ENCODE results near the gene OR1F1.
A peak's percentile ranks its signal among the peaks of the same experiment; 100 is the strongest.
"Not testable (repeated sequence)": the region's sequence is repeated elsewhere in the genome, so short reads cannot be mapped to it uniquely, and the experiment has no call there.

Gene OR1F1

DNA sequence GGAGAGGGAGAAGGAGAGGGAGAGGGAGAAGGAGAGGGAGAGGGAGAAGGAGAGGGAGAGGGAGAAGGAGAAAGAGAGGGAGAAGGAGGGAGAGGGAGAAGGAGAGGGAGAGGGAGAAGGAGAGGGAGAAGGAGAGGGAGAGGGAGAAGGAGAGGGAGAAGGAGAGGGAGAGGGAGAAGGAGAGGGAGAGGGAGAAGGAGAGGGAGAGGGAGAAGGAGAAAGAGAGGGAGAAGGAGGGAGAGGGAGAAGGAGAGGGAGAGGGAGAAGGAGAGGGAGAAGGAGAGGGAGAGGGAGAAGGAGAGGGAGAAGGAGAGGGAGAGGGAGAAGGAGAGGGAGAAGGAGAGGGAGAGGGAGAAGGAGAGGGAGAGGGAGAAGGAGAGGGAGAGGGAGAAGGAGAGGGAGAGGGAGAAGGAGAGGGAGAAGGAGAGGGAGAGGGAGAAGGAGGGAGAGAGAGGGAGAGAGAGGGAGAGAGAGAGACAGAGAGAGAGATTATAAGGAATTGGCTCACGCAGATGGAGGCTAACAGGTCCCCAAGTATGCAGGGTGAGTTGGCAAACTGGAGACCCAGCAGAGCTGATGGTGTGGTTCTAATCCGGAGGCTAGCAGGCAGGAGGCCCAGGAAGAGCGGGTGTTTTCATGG lies 9.8 kb downstream of the OR1F1 start:
- H3K27ac Mint-ChIP-seq, ATAC-seq, H3K36me3 Mint-ChIP-seq, H3K4me3 Mint-ChIP-seq, H3K4me1 Mint-ChIP-seq, H3K9me3 Mint-ChIP-seq: not testable (repeated sequence)
- peaks cover 52% of the 10 kb centered on the region for H3K27me3 Mint-ChIP-seq

DNA sequence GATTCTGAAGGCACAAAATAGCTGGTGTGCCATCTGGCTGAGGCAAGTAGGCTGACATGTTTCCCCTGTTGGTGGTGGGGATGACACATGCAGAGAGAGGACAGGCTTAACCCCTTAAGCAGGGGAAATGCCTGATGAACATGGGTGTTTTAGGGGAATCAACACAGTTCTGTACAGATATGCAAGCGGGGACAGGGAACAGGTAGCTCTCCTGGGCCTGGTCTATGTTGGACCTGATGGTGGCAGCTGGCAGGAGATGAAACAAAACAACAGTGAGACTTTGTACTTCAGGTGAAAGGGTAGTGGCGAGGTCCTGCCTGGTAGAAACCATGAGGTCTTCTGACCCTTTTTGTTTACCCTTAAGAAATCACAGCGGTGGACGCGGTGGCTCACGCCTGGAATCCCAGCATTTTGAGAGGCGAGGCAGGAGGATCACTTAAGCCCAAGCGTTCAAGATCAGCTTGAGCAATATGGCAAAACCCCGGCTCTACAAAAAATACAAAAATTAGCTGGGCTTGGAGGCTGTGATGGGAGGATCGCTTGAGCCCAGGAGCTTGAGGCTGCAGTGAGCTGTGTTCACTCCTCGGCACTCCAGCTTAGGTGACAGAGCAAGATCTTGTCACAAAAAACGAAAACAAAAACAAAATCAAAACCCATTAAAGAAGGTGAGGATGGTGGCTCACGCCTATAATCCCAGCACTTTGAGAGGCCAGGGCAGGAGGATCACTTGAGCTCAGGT lies 10.5 kb downstream of the OR1F1 start:
- no peaks in the 10 kb centered on the region for H3K4me1 Mint-ChIP-seq
- H3K27me3 Mint-ChIP-seq: peaks cover 45% of the 10 kb centered on the region
- ATAC-seq: no peak
- H3K27ac Mint-ChIP-seq: no peak overlapping the region
- no peaks in the 10 kb centered on the region for H3K36me3 Mint-ChIP-seq
- peaks cover 2% of the 10 kb centered on the region for H3K9me3 Mint-ChIP-seq
- no peak overlapping the region for H3K4me3 Mint-ChIP-seq

DNA sequence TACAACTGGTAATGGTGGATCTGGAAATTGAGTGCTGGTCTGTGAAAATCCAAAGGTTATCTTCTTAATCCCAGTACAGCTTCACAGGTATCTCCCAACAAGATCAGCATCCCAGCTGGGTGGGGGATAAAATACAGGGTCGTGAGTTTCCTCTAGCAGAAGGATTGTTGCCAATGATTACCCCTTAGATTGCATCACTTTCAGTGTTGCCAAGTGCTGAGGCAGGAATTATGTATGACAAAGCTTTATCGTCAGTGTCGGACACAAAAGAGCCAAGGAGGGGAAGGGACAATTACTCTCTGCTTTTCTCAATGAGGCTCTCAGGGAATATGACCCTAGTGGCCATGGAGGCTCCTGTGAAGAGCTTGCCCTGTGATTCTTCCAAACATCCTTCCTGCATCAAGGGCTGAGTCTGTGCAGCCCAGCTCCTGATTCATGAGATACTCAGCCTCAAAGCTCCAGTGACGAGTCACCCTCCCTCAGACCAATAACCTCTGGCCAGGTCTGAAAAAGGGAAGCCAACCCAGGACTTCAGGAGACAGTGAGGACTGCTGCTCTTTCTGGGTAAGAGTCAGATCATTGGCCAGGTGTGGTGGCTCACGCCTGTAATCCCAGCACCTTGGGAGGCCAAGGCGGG lies 15.0 kb downstream of the OR1F1 start:
- H3K4me1 Mint-ChIP-seq: no peaks in the 10 kb centered on the region
- H3K36me3 Mint-ChIP-seq: peaks cover 13% of the 10 kb centered on the region
- H3K4me3 Mint-ChIP-seq: no peak overlapping the region
- H3K27ac Mint-ChIP-seq: no peak overlapping the region
- H3K27me3 Mint-ChIP-seq: peaks cover 33% of the 10 kb centered on the region
- H3K9me3 Mint-ChIP-seq: peaks cover 16% of the 10 kb centered on the region
- ATAC-seq: no peak

DNA sequence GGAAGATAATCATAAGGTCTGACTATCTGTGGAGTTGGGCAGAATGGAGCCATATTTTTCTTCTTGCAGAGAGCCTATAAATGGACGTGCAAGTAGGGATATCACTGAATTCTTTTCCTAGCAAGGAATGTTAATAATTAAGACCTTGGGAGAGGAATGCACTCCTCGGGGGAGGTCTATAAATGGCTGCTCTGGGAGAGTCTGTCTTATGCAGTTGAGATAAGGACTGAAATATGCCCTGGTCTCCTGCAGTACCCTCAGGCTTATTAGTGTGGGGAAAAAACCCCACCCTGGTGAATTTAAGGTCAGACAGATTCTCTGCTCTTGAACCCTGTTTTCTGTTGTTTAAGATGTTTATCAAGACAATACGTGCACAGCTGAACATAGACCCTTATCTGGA lies 17.9 kb downstream of the OR1F1 start:
- not testable (repeated sequence) for H3K4me1 Mint-ChIP-seq, ATAC-seq, H3K4me3 Mint-ChIP-seq, H3K27ac Mint-ChIP-seq
- H3K9me3 Mint-ChIP-seq: peaks cover 22% of the 10 kb centered on the region
- H3K27me3 Mint-ChIP-seq: peaks cover 40% of the 10 kb centered on the region
- H3K36me3 Mint-ChIP-seq: peaks cover 13% of the 10 kb centered on the region

DNA sequence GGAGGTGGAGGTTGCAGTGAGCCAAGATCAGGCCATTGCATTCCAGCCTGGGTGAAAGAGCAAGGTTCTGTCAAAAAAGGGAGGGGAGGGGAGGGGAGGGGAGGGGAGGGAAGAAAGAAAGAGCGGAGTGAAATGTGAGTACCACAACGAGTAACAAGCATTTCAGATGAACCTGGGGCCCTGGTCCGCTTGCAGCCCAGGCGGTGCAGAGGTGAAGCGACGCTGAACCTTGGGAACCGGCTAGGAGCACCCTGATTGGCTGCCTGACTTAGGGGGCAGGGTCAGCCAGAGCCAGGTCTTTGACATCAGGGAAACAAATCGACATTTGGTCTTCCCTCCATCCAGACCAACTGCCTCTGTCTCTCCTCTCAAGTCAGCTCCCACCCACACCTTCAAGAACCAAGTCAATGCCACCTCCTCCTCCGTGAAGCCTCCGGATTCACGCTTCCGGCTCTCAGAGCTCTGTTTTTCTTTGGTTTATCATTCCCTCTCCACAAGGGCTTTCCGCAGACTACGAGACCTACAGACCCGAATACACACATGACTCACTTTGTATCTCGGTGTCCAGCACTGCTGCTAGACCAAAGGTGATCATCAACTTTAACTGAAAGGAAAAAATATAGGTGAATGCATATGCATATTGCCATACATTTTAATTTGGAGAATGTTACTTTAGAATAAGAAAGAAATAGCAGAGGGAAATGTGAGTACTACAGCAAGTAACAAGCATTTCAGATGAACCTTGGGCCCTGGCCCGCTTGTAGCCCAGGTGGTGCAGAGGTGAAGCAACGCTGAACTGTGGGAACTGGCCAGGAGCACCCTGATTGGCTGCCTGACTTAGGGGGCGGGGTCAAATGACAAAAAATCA lies 19.3 kb downstream of the OR1F1 start:
- ATAC-seq: no peak
- peaks cover 53% of the 10 kb centered on the region for H3K27me3 Mint-ChIP-seq
- H3K27ac Mint-ChIP-seq: no peak overlapping the region

DNA sequence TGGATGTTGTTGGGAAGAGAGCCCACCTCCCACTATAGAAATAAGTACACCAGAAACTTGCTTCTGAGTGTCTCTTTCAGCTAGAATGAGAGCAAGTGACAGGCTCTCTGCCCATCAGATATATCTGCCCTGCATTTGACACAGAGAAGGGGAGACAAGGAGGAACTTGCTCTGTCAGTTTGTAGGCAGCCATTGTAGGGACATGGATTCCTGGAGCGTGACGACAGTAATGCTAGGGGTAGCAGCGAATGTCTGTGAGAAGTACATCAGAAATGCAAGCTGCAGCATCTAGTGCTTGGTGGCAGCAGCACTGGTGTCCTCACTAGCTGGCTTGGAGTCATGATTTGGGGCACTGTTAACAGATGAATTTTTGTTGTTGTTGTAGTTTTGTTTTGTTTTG lies 24.0 kb downstream of the OR1F1 start:
- Mint-ChIP-seq H3K36me3 (peaks cover 12% of the 10 kb centered on the region), H3K27ac (no peak overlapping the region), H3K4me3 (no peak overlapping the region)

More for the DNA sequence above, 19.3 kb downstream of the OR1F1 start:
- H3K4me1 Mint-ChIP-seq: no peaks in the 10 kb centered on the region
- peaks cover 22% of the 10 kb centered on the region for H3K9me3 Mint-ChIP-seq
- peaks cover 13% of the 10 kb centered on the region for H3K36me3 Mint-ChIP-seq
- H3K4me3 Mint-ChIP-seq: no peak overlapping the region

DNA sequence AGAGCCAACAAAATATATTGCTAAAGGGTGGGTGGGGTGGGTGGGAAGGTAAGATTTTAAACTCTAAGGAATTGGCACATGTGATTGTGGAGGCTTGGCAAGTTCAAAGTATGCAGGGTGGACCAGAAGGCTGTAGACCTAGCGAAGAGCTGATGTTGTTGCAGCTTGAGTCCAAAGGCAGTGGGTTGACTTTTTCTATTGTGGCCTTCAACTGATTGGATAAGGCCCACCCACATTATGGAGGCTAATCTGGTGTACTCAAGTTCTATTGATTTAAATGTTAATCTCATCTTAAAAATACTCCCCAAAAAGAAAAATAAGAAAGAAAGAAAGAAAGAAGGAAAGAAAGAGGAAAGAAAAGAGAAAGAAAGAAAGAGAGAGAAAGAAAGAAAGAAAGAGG lies 24.6 kb downstream of the OR1F1 start:
- ATAC-seq: no peak
- peaks cover 7% of the 10 kb centered on the region for H3K36me3 Mint-ChIP-seq
- H3K9me3 Mint-ChIP-seq: peaks cover 24% of the 10 kb centered on the region
- H3K4me3 Mint-ChIP-seq: no peak overlapping the region
- H3K27ac Mint-ChIP-seq: peak overlapping the region; percentile 55
- peaks cover 22% of the 10 kb centered on the region for H3K4me1 Mint-ChIP-seq
- peaks cover 47% of the 10 kb centered on the region for H3K27me3 Mint-ChIP-seq

More for the DNA sequence above, 24.0 kb downstream of the OR1F1 start:
- Mint-ChIP-seq H3K4me1 (peaks cover 22% of the 10 kb centered on the region), H3K27me3 (peaks cover 47% of the 10 kb centered on the region), H3K9me3 (peaks cover 27% of the 10 kb centered on the region)
- ATAC-seq: no peak

DNA sequence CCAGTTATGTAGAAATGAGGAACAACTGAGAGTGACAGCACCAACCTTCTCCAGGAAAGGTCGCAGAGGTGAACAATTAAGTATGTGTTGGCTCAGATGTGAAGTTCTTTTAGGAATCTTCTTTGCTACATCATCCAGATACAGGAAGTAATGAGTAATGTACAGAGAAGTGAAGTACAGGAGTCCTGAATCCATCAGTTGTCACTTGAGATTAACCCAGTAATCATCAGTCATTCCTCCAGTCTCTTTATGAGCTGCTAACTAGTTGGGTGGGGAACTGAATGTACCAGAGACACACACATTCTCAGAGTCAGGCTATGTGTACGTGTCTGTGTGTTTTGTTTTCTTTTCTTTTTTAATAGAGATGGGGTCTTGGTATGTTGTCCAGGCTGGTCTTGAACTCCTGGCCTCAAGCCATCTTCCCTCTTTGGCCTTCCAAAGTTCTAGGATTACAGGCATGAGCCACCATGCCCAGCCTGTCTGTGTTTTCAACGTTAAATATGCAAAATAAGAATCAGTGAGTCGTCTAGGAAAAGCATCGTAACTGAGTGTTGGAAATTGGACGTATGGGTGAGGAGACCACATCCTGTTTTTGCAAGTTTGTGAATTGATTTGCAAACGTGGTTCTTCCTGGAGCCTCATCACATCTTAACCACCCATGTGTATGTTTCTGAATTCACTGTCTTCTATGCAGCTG lies 27.0 kb downstream of the OR1F1 start:
- peak; percentile 66 for ATAC-seq
- Mint-ChIP-seq H3K9me3 (peaks cover 22% of the 10 kb centered on the region), H3K36me3 (peaks cover 11% of the 10 kb centered on the region), H3K27me3 (peaks cover 31% of the 10 kb centered on the region), H3K4me3 (no peak overlapping the region), H3K4me1 (peaks cover 22% of the 10 kb centered on the region), H3K27ac (peak overlapping the region; percentile 0)

DNA sequence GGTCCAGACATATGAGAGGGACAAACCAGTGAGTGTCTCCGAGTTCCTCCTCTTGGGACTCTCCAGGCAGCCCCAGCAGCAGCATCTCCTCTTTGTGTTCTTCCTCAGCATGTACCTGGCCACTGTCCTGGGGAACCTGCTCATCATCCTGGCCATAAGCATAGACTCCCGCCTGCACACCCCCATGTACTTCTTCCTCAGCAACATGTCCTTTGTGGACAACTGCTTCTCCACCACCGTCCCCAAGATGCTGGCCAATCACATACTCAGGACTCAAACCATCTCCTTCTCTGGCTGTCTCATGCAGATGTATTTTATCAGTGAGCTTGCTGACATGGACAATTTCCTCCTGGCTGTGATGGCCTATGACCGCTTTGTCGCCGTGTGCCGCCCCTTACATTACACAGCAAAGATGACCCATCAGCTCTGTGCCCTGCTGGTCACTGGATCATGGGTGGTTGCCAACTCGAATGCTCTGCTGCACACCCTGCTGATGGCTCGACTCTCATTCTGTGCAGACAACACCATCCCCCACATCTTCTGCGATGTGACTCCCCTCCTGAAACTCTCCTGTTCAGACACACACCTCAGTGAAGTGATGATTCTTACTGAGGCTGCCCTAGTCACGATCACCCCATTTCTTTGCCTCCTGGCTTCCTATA lies 27.7 kb downstream of the OR1F1 start:
- no peak for ATAC-seq
- H3K4me3 Mint-ChIP-seq: no peak overlapping the region
- peak overlapping the region; percentile 0 for H3K27ac Mint-ChIP-seq
- H3K36me3 Mint-ChIP-seq: peaks cover 11% of the 10 kb centered on the region
- peaks cover 22% of the 10 kb centered on the region for H3K4me1 Mint-ChIP-seq
- H3K27me3 Mint-ChIP-seq: peaks cover 24% of the 10 kb centered on the region
- peaks cover 17% of the 10 kb centered on the region for H3K9me3 Mint-ChIP-seq

DNA sequence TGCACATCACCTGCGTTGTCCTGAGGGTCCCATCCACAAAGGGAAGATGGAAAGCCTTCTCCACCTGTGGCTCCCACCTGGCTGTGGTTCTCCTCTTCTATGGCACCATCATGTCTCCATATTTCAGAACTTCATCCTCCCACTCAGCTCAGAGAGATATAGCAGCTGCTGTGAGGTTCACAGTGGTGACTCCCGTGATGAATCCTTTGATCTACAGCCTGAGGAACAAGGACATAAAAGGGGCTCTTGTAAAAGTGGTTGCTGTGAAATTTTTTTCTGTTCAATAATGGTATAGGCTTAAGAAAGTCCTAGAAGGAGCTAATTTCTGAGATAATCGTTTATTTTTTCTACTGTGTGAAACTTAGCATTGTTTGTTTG lies 28.2 kb downstream of the OR1F1 start:
- no peak overlapping the region for H3K4me3 Mint-ChIP-seq
- H3K36me3 Mint-ChIP-seq: peaks cover 16% of the 10 kb centered on the region
- ATAC-seq: no peak
- peaks cover 22% of the 10 kb centered on the region for H3K4me1 Mint-ChIP-seq
- H3K9me3 Mint-ChIP-seq: peaks cover 17% of the 10 kb centered on the region
- peaks cover 20% of the 10 kb centered on the region for H3K27me3 Mint-ChIP-seq
- peak overlapping the region; percentile 0 for H3K27ac Mint-ChIP-seq

DNA sequence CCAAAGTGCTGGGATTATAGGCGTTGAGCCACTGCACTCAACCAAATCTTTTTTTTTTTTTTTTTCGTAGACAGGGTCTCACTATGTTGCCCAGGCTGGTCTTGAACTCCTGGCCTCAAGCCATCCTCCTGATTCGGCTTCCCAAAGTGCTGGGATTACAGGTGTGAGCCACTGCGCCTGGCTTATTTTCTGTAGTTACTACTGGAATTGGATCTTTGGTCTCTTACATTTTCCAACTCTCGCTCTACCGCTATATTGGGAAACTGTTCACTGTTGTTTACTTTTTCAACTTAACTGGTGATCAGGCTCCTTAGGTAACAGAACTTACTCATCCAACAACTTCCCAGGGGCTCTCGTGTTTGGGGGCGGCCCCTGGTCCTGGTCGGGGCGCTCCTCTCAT lies 32.8 kb downstream of the OR1F1 start:
- no peaks in the 10 kb centered on the region for H3K27me3 Mint-ChIP-seq
- H3K4me1 Mint-ChIP-seq: peaks cover 6% of the 10 kb centered on the region
- no peak for ATAC-seq
- no peak overlapping the region for H3K27ac Mint-ChIP-seq
- H3K36me3 Mint-ChIP-seq: peaks cover 55% of the 10 kb centered on the region
- H3K4me3 Mint-ChIP-seq: no peak overlapping the region
- H3K9me3 Mint-ChIP-seq: peaks cover 26% of the 10 kb centered on the region

DNA sequence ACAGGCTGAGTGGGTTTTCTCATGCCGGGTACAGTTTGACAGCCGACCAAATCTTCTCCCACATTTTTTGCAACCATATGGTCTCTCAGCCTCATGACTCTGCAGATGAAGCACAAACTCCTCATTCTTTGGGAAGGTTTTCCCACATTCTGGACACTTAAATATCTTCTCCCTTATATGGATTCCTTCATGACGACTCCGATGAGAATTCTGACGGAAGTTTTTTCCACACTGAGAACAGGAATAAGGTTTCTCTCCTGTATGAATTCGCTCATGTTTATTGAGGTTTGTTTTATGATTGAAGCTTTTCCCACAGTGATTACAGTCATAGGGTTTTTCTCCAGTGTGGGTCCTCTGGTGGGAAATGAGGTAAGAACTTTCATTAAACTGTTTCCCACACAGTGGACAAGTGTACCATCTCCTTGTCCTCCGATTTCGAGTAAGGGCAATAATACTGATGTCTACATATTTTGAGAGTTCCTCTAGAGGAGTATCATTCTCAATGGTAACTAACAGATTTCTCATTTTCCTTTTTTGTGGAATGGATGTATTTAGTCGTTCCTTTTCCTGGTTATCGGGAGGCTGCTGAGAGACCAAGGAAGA lies 36.0 kb downstream of the OR1F1 start:
- peaks cover 31% of the 10 kb centered on the region for H3K9me3 Mint-ChIP-seq

DNA sequence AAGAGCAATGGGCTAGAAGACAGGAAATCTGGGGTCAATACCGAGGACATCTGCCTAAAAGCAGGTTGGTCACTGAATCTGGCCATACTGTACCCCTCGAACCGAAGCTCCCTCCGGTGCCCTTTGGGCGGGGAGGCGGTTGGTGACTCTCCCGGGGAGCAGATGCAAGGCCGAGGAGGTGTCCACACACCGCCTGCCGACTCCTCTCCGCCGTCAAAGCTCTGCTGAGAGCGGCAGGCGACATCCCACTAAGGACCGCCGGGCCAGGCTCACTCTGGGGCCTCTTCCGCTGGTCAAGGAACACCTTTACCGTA lies 46.5 kb downstream of the OR1F1 start:
- peaks cover 23% of the 10 kb centered on the region for H3K4me1 Mint-ChIP-seq
- peak; percentile 21 for ATAC-seq
- peak overlapping the region; percentile 98 for H3K4me3 Mint-ChIP-seq
- H3K27me3 Mint-ChIP-seq: no peaks in the 10 kb centered on the region
- peak overlapping the region; percentile 98 for H3K27ac Mint-ChIP-seq
- peaks cover 42% of the 10 kb centered on the region for H3K36me3 Mint-ChIP-seq
- peaks cover 10% of the 10 kb centered on the region for H3K9me3 Mint-ChIP-seq

More for the DNA sequence above, 36.0 kb downstream of the OR1F1 start:
- H3K4me3 Mint-ChIP-seq: no peak overlapping the region
- H3K27me3 Mint-ChIP-seq: no peaks in the 10 kb centered on the region
- H3K4me1 Mint-ChIP-seq: no peaks in the 10 kb centered on the region
- H3K27ac Mint-ChIP-seq: no peak overlapping the region
- H3K36me3 Mint-ChIP-seq: peaks cover 86% of the 10 kb centered on the region
- no peak for ATAC-seq

Data from stimulated activated memory B cell treated with anti-CD40 and anti-IgM and Interleukin-4, amounts not matched to agents 10 μg/mL and 1 μg/mL and 100 μg/mL, for 72 hours (primary cell).